HepG2 (cell line): ENCODE data around the gene SHISAL1. TPM values are rescaled to one million over a fixed set of nuclear protein-coding genes. Genes with fewer than 3 reads are reported as not detected.
A peak's percentile ranks its signal among the peaks of the same experiment; 100 is the strongest.

Source experiments
- ATAC-seq: fragments of 200-7000 bp; cut with Tn5 transposase; 3 replicates; pipeline ENCODE4 v1.9.1; 2020; ENCODE audit warnings: mild to moderate bottlenecking, moderate library complexity
- BruUV-seq: library from RNA; stranded (reverse); fragments of 400-500 nt; replicated peaks from 2 replicates; lab custom pipeline; 2021; lab: Mats Ljungman, UMichigan
- CTCF ChIA-PET: fragments of 300-600 bp; formaldehyde crosslinking; extraction: SDS; loops from one replicate; lab custom pipeline; 2021; ENCODE audit warnings: low total read pairs, inconsistent platforms, low intra/inter-chr PET ratio; lab: Yijun Ruan, JAX
- POLR2A ChIA-PET: fragments of 350-600 bp; sonication (Branson Sonifier 250); formaldehyde crosslinking; loops from one replicate; lab custom pipeline; 2020; ENCODE audit warnings: antibody characterized with exemption, inconsistent platforms; lab: Yijun Ruan, JAX
- DNase-seq: peaks from one replicate; pipeline ENCODE4 v3.0.0-alpha.2; 2015; ENCODE audit warnings: low spot score
- FAIRE-seq: peaks from 3 replicates; lab custom pipeline; 2011; peaks lifted over from hg19 to GRCh38; lab: Jason Lieb, UNC
- H2AFZ ChIP-seq: one replicate; pipeline ENCODE4 v1.6.1; 2011; ENCODE audit warnings: low read length, inconsistent platforms
- H3K27ac ChIP-seq: fragments of 300-600 bp; 3 replicates; pipeline ENCODE4 v1.8.0; 2011; ENCODE audit warnings: mixed run types, mild to moderate bottlenecking, mixed read lengths, low read length, inconsistent platforms; ENCODE audit not compliant: insufficient read depth; ENCODE audit errors: extremely low read length
- H3K27me3 ChIP-seq, 2 experiments: fragments of 200-600 bp in 1 of 2; 2 replicates in 1 of 2; 3 replicates in 1 of 2; pipeline versions ENCODE4 v1.6.0 to v1.8.0; 2011; ENCODE audit warnings: low read length in 2 of 2, mild to moderate bottlenecking in 2 of 2, moderate library complexity in 2 of 2, inconsistent platforms in 1 of 2; ENCODE audit not compliant: insufficient read depth in 2 of 2, control insufficient read depth in 1 of 2
- H3K36me3 ChIP-seq, 2 experiments: fragments of 200-600 bp in 1 of 2; replicated peaks in 1 of 2; 2 replicates in 1 of 2; 3 replicates in 1 of 2; pipeline versions ENCODE4 v1.5.1 to v1.8.0; 2011; ENCODE audit warnings: low read length in 2 of 2, inconsistent platforms in 1 of 2; ENCODE audit not compliant: insufficient read depth in 2 of 2, control insufficient read depth in 1 of 2
- H3K4me1 ChIP-seq: 2 replicates; pipeline ENCODE4 v1.5.1; 2012; ENCODE audit warnings: low read length, inconsistent platforms; ENCODE audit not compliant: insufficient read depth
- H3K4me2 ChIP-seq: 2 replicates; pipeline ENCODE4 v1.6.0; 2011; ENCODE audit warnings: low read depth, low read length, inconsistent platforms
- H3K4me3 ChIP-seq, 3 experiments: fragments of 200-600 bp in 1 of 3; sonication (generic), shearing (Covaris generic) in 1 of 3; replicated peaks in 1 of 3; 2 replicates each; pipeline ENCODE4 v1.5.1; 2011 to 2016; ENCODE audit warnings: low read length in 3 of 3, inconsistent platforms in 2 of 3, low read depth in 2 of 3, mild to moderate bottlenecking in 2 of 3, control low read depth in 1 of 3, mixed read lengths in 1 of 3; ENCODE audit not compliant: insufficient read depth in 1 of 3
- H3K79me2 ChIP-seq: one replicate; pipeline ENCODE4 v1.6.1; 2011; ENCODE audit warnings: low read length, inconsistent platforms; ENCODE audit not compliant: insufficient read depth
- H3K9ac ChIP-seq: 2 replicates; pipeline ENCODE4 v1.6.0; 2011; ENCODE audit warnings: mild to moderate bottlenecking, low read depth, low read length, inconsistent platforms; ENCODE audit not compliant: insufficient read depth
- H3K9me3 ChIP-seq: 2 replicates; pipeline ENCODE4 v1.5.1; 2012; ENCODE audit warnings: mild to moderate bottlenecking, low read length
- H4K20me1 ChIP-seq: 2 replicates; pipeline ENCODE4 v1.6.0; 2011; ENCODE audit warnings: inconsistent platforms, mild to moderate bottlenecking, low read length, moderate library complexity; ENCODE audit not compliant: insufficient read depth
- BRF2 ChIP-seq: sonication (generic); formaldehyde crosslinking; IDR thresholded peaks from 2 replicates; pipeline ENCODE4 v1.8.1; 2022; ENCODE audit warnings: mild to moderate bottlenecking, missing genetic modification reagents
- CREM ChIP-seq, 2 experiments: sonication (generic) in 1 of 2; formaldehyde crosslinking in 1 of 2; IDR thresholded peaks; 2 replicates each; pipeline versions ENCODE4 v1.4.0 to v1.6.1; 2016 to 2020; ENCODE audit warnings: antibody characterized with exemption in 1 of 2, mild to moderate bottlenecking in 1 of 2, missing genetic modification reagents in 1 of 2
- EED ChIP-seq: sonication (generic); formaldehyde crosslinking; IDR thresholded peaks from 2 replicates; pipeline ENCODE4 v1.5.0; 2020; ENCODE audit warnings: mild to moderate bottlenecking, missing genetic modification reagents
- ETV6 ChIP-seq: sonication (generic); formaldehyde crosslinking; conservative IDR thresholded peaks from 2 replicates; pipeline ENCODE4 v1.4.0; 2020; ENCODE audit warnings: missing genetic modification reagents
- FOXM1 ChIP-seq: sonication (generic); formaldehyde crosslinking; IDR thresholded peaks from 2 replicates; pipeline ENCODE4 v1.5.0; 2020; ENCODE audit warnings: missing genetic modification reagents
- MAF1 ChIP-seq: sonication (generic); formaldehyde crosslinking; IDR thresholded peaks from 2 replicates; pipeline ENCODE4 v1.5.0; 2020; ENCODE audit warnings: missing genetic modification reagents, borderline replicate concordance
- MIER2 ChIP-seq: IDR thresholded peaks from 2 replicates; pipeline ENCODE4 v1.6.1; 2016; ENCODE audit warnings: missing biosample characterization, missing genetic modification reagents
- MIER3 ChIP-seq: IDR thresholded peaks from 2 replicates; pipeline ENCODE4 v1.6.1; 2016; ENCODE audit warnings: missing compliant biosample characterization, borderline replicate concordance
- MYPOP ChIP-seq: sonication (generic); formaldehyde crosslinking; IDR thresholded peaks from 2 replicates; pipeline ENCODE4 v1.8.1; 2023; ENCODE audit warnings: mild to moderate bottlenecking, moderate library complexity, missing genetic modification reagents
- SRSF9 ChIP-seq: fragments of 200-400 bp; formaldehyde crosslinking; IDR thresholded peaks from 2 replicates; pipeline ENCODE4 v1.6.1; 2018; ENCODE audit warnings: borderline replicate concordance, mild to moderate bottlenecking, low read depth, low read length; ENCODE audit not compliant: insufficient read depth, poor library complexity, severe bottlenecking
- TBX2 ChIP-seq: sonication (generic); formaldehyde crosslinking; IDR thresholded peaks from 2 replicates; pipeline ENCODE4 v1.5.0; 2020; ENCODE audit warnings: missing genetic modification reagents, mild to moderate bottlenecking, borderline replicate concordance
- ZBTB3 ChIP-seq: sonication (generic); formaldehyde crosslinking; IDR thresholded peaks from 2 replicates; pipeline ENCODE4 v1.4.0; 2020; ENCODE audit warnings: low read depth, mild to moderate bottlenecking, moderate library complexity, missing genetic modification reagents, borderline replicate concordance
- ZFP82 ChIP-seq: sonication (generic); formaldehyde crosslinking; IDR thresholded peaks from 2 replicates; pipeline ENCODE4 v1.5.1; 2020; ENCODE audit warnings: mild to moderate bottlenecking, missing genetic modification reagents, borderline replicate concordance
- ZNF121 ChIP-seq: sonication (generic); formaldehyde crosslinking; IDR thresholded peaks from 2 replicates; pipeline ENCODE4 v1.5.0; 2020; ENCODE audit warnings: mild to moderate bottlenecking, missing genetic modification reagents
- ZNF367 ChIP-seq: sonication (generic); formaldehyde crosslinking; IDR thresholded peaks from 2 replicates; pipeline ENCODE4 v1.4.0; 2020; ENCODE audit warnings: missing genetic modification reagents, borderline replicate concordance
- ZNF451 ChIP-seq: sonication (generic); formaldehyde crosslinking; IDR thresholded peaks from 2 replicates; pipeline ENCODE4 v1.5.0; 2020; ENCODE audit warnings: mild to moderate bottlenecking, missing genetic modification reagents
- ZNF605 ChIP-seq: sonication (generic); formaldehyde crosslinking; IDR thresholded peaks from 2 replicates; pipeline ENCODE4 v1.8.0; 2022; ENCODE audit warnings: mild to moderate bottlenecking, missing genetic modification reagents
- WGBS: methylation state at CpG from one replicate; pipeline ENCODE4 v1.1.6; 2017; ENCODE audit warnings: low lambda C conversion rate; 5-methylcytosine and 5-hydroxymethylcytosine counted together
- in situ Hi-C: cut with HindIII; loops from 2 replicates; pipeline ENCODE4 v1.10.0; 2017; ENCODE audit warnings: low pct_unique_long_range_greater_than_20kb; ENCODE audit not compliant: extremely low pct_ligation_motif_present
- intact Hi-C: fragments of 100-400 bp; cut with micrococcal nuclease; formaldehyde crosslinking; loops from one replicate; pipeline ENCODE4 v1.10.0; 2022; ENCODE audit not compliant: unreplicated experiment
- polyA plus RNA-seq, 8 experiments: library from polyadenylated mRNA; depleted of rRNA in 3 of 8; stranded (reverse) in 7 of 8; unstranded in 1 of 8; fragments of >200 nt; fragmentation: Illumina TruSeq in 4 of 8; extraction: Trizol in 4 of 8; gene quantifications; 2 replicates each; pipeline versions ENCODE4 v1.2.1 to v1.2.3, GENCODE V29; 2011 to 2016; ENCODE audit warnings: low read depth in 4 of 8, missing spikeins in 1 of 8, mixed read lengths in 1 of 8; ENCODE audit not compliant: insufficient read depth in 1 of 8
- total RNA-seq, 5 experiments: library from RNA; depleted of rRNA; stranded (reverse); fragments of >200 nt; fragmentation: Illumina TruSeq; extraction: Trizol; gene quantifications; 2 replicates each; pipeline ENCODE4 v1.2.3, GENCODE V29; 2016; ENCODE audit warnings: low read depth in 1 of 5
- TF ChIP-seq, protein P1 (sequence below): fragments of 450-650 bp; IDR thresholded peaks from 2 replicates; pipeline ENCODE4 v1.6.1; 2016
- TF ChIP-seq, protein P2 (sequence below): sonication (generic); formaldehyde crosslinking; IDR thresholded peaks from 2 replicates; pipeline ENCODE4 v1.9.0; 2021; ENCODE audit warnings: missing genetic modification reagents, borderline replicate concordance

SHISAL1 gene
- total and polyA plus RNA-seq, 2 of the 13 experiments (the other 11 are each of a cell fraction or from before 2014, with no cell fraction given) = not detected

DNA sequence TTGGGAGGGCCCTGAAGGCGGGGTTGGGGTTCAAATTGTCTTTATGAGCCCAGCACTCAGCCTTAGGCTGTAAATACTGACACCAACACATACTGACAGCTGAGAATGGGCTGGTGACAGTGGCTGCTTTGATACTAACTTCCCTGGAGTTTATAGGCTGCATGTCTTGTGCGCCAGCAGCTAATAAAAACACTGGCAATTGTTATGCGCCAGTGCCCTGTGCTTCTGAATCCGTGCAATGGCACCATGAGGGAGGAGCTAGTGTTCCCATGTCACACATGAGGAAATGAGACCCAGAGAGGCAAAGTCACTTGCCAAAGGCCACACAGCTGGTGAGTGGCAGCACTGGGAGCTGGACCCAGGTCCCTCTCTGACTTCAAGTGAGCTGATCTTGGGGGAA is 23.8 kb downstream of the SHISAL1 start:
- no peak for FAIRE-seq
- Histone ChIP-seq H3K4me1 (0 out of 2 replicates have a peak, but pooled peaks cover 8% of the 10 kb centered on the region), H3K4me2 (peak overlapping the region; percentile 14; the same call in 1 of the 2 replicates), H3K4me3 (no peak overlapping the region), H3K27me3 (peaks cover 11 to 22% of the 10 kb centered on the region in 2 experiments; a peak in 3 of 5 replicates)
- ATAC-seq = no peak; the same call in 2 of the 3 replicates
- TF ChIP-seq, protein P1, sequence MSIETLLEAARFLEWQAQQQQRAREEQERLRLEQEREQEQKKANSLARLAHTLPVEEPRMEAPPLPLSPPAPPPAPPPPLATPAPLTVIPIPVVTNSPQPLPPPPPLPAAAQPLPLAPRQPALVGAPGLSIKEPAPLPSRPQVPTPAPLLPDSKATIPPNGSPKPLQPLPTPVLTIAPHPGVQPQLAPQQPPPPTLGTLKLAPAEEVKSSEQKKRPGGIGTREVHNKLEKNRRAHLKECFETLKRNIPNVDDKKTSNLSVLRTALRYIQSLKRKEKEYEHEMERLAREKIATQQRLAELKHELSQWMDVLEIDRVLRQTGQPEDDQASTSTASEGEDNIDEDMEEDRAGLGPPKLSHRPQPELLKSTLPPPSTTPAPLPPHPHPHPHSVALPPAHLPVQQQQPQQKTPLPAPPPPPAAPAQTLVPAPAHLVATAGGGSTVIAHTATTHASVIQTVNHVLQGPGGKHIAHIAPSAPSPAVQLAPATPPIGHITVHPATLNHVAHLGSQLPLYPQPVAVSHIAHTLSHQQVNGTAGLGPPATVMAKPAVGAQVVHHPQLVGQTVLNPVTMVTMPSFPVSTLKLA = no peak
- TF ChIP-seq ZNF121 = no peak
- TF ChIP-seq, protein P2, sequence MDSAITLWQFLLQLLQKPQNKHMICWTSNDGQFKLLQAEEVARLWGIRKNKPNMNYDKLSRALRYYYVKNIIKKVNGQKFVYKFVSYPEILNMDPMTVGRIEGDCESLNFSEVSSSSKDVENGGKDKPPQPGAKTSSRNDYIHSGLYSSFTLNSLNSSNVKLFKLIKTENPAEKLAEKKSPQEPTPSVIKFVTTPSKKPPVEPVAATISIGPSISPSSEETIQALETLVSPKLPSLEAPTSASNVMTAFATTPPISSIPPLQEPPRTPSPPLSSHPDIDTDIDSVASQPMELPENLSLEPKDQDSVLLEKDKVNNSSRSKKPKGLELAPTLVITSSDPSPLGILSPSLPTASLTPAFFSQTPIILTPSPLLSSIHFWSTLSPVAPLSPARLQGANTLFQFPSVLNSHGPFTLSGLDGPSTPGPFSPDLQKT = no peak
- TF ChIP-seq MIER3 (CRISPR knock-in tag) = no peak
- TF ChIP-seq MIER2 (CRISPR knock-in tag) = no peak
- no peak for TF ChIP-seq FOXM1 (CRISPR knock-in tag)
- no peak for TF ChIP-seq SRSF9
- no peak for TF ChIP-seq MYPOP (CRISPR knock-in tag)
- TF ChIP-seq TBX2 (CRISPR knock-in tag) = no peak
- no peak for TF ChIP-seq ZBTB3
- no peak for TF ChIP-seq EED (CRISPR knock-in tag)
- TF ChIP-seq BRF2 = no peak
- TF ChIP-seq CREM (IDR thresholded peaks at IDR 0.05) = no peak
- TF ChIP-seq CREM (CRISPR knock-in tag; IDR thresholded peaks at IDR 0.05) = no peak
- no peak for TF ChIP-seq MAF1 (CRISPR knock-in tag)
- TF ChIP-seq ZNF367 (CRISPR knock-in tag) = no peak
- TF ChIP-seq ETV6 (CRISPR knock-in tag) = no peak
- no peak for TF ChIP-seq ZFP82 (CRISPR knock-in tag)
- TF ChIP-seq ZNF605 = no peak
- TF ChIP-seq ZNF451 (CRISPR knock-in tag) = no peak
- TF ChIP-seq, all 625 proteins: peak for 0
- Histone ChIP-seq H2AFZ (no peak overlapping the region), H3K79me2 (no peaks in the 10 kb centered on the region), H4K20me1 (no peaks in the 10 kb centered on the region), H3K36me3 (no peaks in the 10 kb centered on the region), H3K9me3 (peaks cover under 1% of the 10 kb centered on the region; the same call in 1 of the 2 replicates), H3K9ac (no peak overlapping the region), H3K27ac (no peak overlapping the region)
- intact Hi-C loops (no loop called here), in situ Hi-C loops (no loop called here)
- BruUV-seq = no TSS peak
- 0% methylated on average over 1 of the region's 4 CpGs for WGBS
- ChIA-PET POLR2A (no interaction called here), CTCF (no interaction called here)
- DNase-seq = peak; percentile 8
